GM21737 (cell line): ENCODE results near the gene STUB1.

Experiments used
- ATAC-seq: cut with Tn5 transposase; IDR thresholded peaks from one replicate; pipeline ENCODE4 v1.9.1; 2021; ENCODE audit warnings: mild to moderate bottlenecking, moderate library complexity; ENCODE audit not compliant: unreplicated experiment

STUB1 gene

DNA sequence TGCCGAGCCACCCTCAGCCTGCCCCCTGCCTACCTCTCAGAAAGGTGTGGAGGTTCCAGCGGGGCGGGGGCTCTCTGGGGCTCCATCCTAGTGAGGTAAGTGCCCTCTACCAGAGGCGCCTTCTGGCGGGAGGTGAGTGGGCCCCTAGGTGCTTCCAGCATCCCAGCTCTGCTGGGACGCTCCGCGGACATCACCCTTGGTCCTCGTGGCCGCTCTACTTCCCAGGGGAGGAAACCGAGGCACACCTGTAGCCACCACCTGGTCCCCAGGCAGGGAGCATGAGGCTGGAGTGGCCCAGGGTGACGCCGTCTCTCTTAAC, 37.2 kb upstream of the STUB1 start:
- ATAC-seq: no peak

DNA sequence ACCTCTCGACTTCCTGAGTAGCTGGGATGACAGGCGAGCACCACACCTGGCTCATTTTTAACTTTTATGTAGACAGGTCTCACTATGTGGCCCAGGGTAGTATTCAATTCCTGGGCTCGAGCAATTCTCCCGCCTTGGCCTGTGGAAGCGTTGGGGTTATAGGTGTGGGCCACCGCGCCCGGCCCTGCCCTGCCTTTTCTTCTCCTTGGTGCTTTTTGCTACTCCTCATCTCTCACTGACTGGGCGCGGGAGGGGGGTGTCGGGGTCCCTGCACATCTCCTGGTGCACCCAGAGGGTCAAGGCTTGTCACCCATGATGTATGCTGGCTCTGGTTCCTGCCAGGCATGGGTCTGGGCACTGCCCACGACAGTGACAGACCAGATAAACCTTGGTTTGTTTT, 35.7 kb upstream of the STUB1 start:
- no peak for ATAC-seq

GRCh38 chr16:645852-646678, 34.1 kb upstream of the STUB1 start:
- no peak for ATAC-seq

- no peak for ATAC-seq
Measured at GRCh38 chr16:646679-647172, 33.5 kb upstream of the STUB1 start.

DNA sequence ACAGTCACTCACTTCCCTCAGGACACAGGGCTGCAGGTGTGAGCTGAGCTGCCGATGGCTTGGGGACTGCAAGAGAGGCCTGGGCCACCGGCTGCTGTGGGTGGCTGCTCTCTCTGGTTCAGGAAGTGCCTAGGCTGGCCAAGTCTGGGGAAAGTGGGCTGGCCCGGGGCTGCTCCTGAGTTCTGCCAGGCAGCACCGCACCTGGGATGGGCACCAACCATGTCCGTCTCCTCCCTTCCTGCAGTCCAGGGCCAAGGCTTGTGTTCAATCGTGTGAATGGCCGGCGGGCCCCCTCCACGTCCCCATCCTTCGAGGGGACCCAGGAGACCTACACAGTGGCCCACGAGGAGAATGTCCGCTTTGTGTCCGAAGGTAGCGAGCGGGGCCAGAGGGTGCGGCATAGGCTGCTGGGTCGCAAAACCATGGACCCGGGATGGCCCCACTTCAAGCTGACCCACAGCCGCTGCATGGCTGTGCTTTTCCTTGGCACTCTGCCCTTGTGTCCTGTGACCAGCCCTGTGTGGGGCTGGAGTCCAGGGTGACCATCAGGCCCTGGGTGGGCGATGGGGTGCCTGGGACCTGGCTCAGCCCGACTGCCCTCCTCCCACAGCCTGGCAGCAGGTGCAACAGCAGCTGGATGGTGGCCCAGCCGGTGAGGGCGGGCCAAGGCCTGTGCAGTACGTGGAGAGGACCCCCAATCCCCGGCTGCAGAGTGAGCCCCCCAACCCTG, 32.9 kb upstream of the STUB1 start:
- ATAC-seq: no peak

DNA sequence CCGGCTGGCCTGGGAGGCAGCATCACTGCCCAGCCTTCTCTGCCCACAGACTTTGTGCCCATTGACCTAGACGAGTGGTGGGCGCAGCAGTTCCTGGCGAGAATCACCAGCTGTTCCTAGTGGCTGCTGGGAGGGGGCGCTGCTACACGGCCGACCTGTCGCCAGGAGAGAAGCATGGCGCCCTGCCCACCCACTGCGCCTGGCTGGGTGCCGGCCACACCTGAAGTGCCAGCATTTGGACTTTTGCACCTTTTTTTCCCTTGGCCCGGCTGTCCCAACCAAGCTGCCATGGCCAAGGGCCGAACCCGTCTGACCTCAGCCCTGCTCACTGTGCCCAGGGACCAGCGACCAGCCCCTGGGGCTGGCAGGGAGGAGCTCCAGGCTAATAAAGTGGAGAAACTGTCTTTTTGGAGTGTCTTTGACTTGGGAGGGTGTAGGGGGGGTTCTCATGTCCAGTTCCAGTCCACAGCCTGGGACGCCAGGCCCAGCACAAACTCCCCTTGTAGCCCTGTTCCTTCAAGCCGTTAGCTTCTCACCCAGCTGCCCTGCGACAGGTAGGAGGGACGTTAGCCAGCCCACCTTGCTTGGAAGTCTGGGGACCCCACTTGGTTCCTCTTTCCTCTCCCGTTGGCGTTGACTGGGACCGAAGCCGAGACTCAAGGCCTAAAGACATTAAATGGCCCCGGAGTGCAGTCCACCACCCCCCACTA, 32.0 kb upstream of the STUB1 start:
- no peak for ATAC-seq

DNA sequence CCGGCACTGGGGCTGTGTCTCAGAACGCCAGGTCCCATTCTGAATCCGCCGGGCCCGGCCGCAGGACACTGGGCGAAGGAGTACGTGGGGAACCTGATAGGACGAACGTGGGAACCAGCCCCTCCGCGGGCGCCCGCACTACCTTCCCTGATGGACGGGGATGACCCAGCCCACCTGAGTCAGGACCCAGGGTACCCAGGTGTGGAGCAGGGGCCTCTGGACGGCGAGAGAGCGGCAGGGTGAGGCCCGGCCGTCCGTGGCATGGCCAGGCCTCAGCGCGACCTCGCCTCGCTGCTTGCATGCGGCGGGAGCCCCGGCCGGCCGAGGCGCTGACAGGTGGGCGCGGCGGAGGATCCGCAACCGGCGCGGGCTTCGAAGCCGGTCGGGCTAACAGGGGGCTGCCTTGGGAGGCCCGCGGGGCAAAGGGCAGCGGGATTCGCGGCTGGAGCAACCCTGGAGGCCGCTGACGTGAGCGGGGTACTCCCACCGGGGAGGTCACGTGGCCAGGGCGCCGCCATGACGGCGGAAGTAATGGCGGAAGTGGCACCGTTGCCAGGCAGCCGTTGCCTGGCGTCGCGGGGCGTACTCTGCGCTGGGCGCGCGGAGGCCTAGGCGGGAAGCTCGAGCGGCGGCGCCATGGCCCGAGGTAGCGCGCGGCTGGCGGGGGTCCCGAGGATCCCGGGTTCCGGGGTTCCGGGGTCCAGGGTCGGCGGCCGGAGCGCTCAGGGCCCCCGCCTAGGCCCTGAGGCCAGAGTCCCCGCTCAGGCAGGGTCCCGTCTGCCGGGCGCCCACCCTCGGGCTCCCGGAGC, 31.2 kb upstream of the STUB1 start, which contains the start of gene WDR90:
Gene WDR90, plus strand, starts transcription at position 585 of the 809 bp plus-strand sequence. Its CDS starts 52 bp downstream, at position 637.
- ATAC-seq: peak; percentile 68

GRCh38 chr16:649631-650030, 30.6 kb upstream of the STUB1 start:
- no peak for ATAC-seq

DNA sequence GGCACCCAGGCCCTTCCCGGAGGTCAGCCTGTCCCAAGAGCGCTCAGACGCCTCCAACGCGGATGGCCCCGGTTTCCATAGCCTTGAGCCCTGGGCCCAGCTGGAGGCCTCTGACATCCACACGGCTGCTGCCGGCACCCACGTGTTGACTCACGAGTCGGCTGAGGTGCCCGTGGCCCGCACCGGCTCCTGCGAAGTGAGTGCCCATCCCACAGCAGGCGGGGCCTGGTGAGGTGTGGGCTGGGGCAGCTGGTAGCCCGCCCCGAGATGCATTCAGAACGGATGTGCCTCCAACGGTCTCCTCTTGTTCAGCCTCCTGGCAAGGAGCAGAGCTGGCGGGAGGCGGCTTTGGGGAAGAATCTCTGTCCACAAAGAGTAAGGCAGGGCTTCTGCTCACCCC, 28.4 kb upstream of the STUB1 start:
- no peak for ATAC-seq

DNA sequence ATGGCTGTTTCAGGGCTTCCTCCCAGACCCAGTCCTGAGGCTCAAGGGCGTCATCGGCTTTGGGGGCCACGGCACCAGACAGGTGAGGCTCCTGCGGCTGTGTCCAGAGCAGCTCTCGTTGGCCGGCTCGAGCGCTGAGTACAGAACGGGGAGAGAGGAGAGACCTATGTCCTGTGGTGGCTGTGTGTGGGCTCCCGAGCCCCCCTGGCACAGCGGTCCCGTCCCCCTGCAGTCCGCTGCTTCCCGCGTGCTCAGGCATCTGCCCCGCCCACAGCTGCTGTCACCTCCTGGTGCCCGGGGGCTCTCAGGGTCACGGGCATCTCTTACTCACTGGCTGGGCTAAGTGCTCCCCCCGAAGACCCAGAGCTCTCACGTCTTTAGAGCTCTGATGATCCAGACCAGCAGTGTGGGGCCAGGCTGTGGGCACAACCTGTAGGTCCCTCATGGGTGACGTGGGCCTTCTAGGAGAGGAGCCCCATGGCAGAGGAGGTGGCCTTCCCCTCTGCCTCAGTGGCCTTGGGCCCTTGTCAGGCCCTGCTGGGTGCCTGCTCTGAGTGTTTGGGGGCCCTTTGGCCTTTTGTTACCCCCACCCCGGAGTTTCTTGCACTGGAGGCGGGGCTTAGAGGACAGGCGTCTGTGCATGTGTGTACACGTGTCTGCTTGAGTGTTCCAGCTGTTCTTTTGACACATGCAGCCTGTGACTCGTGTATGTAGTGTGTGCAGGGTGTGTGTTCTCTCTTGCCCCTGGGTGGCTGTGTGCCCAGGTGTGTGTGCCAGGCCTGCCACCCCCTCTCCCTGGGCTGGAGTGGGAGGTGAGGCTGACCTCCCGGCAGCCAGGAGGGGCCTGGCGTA, 27.5 kb upstream of the STUB1 start:
- ATAC-seq: no peak

- no peak for ATAC-seq
Measured at GRCh38 chr16:654034-654433, 26.2 kb upstream of the STUB1 start.

GRCh38 chr16:657487-657886, 22.7 kb upstream of the STUB1 start:
- ATAC-seq: no peak

DNA sequence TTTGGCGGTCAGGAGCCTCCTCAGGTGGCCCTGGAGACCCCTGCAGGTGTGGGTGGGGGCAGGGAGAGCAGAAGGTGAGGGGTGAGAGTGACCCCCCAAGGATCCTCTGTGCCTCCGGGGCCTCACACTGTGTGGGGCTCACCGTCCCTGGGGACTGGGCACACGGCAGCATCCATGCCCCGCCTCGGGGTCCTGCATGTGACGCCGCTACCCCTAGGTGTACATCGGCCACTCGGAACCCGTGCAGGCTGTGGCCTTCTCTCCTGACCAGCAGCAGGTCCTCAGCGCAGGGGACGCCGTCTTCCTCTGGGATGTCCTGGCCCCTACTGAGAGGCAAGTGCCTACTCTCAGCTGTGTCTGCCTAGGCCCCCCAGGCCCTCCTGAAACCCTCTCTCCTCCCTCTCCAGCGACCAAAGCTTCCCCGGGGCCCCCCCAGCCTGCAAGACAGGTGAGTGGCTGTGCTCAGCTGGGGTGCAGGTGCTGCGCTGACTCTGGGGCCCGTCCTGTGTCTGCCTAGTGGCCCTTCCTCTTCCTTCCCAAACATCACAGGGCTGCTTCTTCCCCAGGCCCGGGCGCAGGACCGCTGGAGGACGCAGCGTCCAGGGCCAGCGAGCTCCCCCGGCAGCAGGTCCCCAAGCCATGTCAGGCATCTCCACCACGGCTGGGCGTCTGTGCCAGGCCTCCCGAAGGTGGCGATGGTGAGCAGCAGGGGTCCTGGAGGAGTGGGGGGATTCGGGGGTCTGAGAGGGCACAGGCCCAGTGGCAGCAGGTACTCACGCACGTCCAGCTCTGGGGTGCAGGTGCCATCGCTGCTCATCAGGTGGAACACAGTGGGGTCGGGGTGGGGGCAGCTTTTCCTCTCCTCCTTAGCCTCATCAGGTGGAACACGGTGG, 21.3 kb upstream of the STUB1 start:
- no peak for ATAC-seq

GRCh38 chr16:659618-660017, 20.6 kb upstream of the STUB1 start:
- ATAC-seq: no peak

- ATAC-seq: no peak
Measured at GRCh38 chr16:660132-660458, 20.1 kb upstream of the STUB1 start.

DNA sequence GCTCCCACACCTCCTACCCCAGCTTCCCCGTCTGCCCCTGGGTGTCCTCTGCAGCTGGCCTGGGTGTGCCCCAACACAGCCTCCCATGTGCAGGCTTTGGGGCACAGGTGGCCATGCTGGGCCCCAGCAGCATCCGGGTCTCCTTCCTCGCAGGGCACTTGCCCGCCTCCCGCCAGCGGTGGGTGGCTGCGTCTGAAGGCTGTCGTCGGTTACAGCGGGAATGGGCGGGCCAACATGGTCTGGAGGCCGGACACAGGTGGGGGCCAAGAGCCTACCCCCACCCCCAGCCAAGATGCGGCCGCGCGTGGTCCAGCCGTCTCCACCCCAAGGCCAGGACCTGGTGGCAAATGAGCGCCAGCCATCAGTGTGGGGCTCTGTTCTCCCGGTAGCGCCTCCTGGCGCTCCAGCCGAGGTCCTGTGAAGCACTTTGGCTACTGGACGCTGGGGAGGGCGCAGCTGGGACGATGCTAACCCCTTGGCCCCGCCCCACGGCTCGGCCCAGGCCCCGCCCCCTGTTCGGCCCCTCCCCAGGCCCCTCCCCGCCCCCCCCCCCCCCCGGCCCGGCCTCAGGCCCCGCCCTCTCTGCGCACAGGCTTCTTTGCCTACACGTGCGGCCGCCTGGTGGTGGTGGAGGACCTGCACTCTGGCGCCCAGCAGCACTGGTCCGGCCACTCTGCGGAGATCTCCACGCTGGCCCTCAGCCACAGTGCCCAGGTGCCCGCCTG, 19.6 kb upstream of the STUB1 start:
- ATAC-seq: no peak

- no peak for ATAC-seq
Measured at GRCh38 chr16:661184-661821, 18.9 kb upstream of the STUB1 start.

- ATAC-seq: no peak
Measured at GRCh38 chr16:662095-662494, 18.1 kb upstream of the STUB1 start.
